AG04449 (cell line): ENCODE results near the gene SLC38A9.

ENCODE experiments used
- CTCF ChIA-PET: fragments of 350-600 bp; formaldehyde crosslinking; extraction: SDS; loops from one replicate; lab custom pipeline; 2021; ENCODE audit warnings: antibody characterized with exemption; lab: Yijun Ruan, JAX
- POLR2A ChIA-PET: fragments of 400-600, 350-600 bp; formaldehyde crosslinking; extraction: SDS; loops from one replicate; lab custom pipeline; 2020; ENCODE audit warnings: antibody characterized with exemption, inconsistent platforms; lab: Yijun Ruan, JAX
- DNase-seq: peaks from one replicate; pipeline ENCODE4 v3.0.0-alpha.2; 2010; ENCODE audit warnings: low read depth, low spot score
- H3K4me3 ChIP-seq: 2 replicates; pipeline ENCODE4 v1.5.1; 2011; ENCODE audit warnings: low read depth, mild to moderate bottlenecking, control low read depth, low read length
- TF ChIP-seq, protein P1 (sequence below): IDR thresholded peaks from one replicate; pipeline ENCODE4 v1.5.1; 2011; ENCODE audit warnings: mild to moderate bottlenecking, moderate library complexity, low read length, control low read depth, inconsistent platforms; ENCODE audit not compliant: insufficient read depth; ENCODE audit errors: missing control alignments

The SLC38A9 gene

DNA sequence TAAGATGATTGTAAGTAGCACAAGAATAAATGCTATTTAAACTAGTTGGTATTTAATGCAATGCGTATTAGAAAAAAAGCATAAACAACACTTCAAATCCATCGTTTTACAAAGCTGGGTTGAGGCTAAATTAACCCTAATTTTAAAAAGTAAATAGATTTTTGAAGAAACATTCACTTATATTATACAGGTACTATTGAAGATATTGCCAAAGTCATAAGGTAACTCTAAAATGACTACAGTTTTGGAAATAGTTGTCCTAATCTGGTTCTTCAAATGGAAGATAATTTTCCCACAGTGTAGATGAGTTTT lies 20.1 kb downstream of the SLC38A9 start:
- POLR2A ChIA-PET = no interaction called here
- CTCF ChIA-PET = interaction anchor here (0.6 to 4.0 kb wide), 61 partner anchors 9 to 521 kb away, joined by 3 to 74 read pairs (median 5); partner anchors contain the start of genes PLPP1 and SLC38A9
- TF ChIP-seq, protein P1, sequence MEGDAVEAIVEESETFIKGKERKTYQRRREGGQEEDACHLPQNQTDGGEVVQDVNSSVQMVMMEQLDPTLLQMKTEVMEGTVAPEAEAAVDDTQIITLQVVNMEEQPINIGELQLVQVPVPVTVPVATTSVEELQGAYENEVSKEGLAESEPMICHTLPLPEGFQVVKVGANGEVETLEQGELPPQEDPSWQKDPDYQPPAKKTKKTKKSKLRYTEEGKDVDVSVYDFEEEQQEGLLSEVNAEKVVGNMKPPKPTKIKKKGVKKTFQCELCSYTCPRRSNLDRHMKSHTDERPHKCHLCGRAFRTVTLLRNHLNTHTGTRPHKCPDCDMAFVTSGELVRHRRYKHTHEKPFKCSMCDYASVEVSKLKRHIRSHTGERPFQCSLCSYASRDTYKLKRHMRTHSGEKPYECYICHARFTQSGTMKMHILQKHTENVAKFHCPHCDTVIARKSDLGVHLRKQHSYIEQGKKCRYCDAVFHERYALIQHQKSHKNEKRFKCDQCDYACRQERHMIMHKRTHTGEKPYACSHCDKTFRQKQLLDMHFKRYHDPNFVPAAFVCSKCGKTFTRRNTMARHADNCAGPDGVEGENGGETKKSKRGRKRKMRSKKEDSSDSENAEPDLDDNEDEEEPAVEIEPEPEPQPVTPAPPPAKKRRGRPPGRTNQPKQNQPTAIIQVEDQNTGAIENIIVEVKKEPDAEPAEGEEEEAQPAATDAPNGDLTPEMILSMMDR = no peak
- no peak overlapping the region for H3K4me3 ChIP-seq
- DNase-seq = no peak

DNA sequence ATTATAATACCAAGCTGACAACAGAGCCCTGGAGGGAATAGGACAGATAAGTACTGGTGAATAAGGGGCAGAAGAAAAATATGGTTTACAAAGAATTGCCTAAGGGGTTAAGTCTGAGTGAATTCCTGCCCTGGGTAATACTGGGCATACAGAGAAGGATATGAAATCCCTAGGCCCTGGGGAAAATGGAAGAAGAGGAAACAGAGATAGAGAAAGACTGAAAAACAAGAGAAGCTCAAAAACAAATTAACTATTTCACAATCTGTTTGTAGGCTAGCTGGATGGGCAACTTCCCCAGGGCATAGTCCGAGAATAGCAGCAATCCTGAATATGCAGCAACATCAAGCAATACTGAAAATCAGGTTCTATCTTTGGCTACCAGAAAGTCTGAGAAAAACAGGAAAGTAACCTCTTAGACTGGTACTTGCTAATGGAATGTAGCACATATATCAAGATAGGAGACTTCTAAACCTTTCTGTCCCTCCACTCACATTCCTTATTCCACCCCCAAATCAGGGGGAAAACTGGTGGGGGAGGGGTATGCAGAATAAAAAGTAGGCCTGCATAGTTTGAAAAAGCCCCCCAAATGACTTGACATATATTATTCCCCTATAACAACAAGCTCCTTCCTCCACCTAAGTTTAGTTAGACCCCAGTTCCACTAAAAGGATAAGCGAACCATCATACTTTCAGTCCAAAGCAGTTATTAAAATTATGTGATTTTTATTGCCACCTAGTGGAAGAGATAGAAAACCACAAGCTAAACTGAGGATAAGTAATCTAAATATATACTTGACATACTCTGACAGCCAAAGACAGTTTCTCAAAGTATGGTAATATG lies 20.6 kb downstream of the SLC38A9 start:
- POLR2A ChIA-PET = interaction anchor here (0.5 kb wide), 1 partner anchor 594 kb away, joined by 3 read pairs; no protein-coding TSS in a partner anchor
- CTCF ChIA-PET = interaction anchor here (0.6 to 4.0 kb wide), 66 partner anchors 8 to 520 kb away, joined by 3 to 74 read pairs (median 4); partner anchors contain the start of genes PLPP1 and SLC38A9
- no peak overlapping the region for H3K4me3 ChIP-seq
- no peak for DNase-seq
- TF ChIP-seq, protein P1 = peak; percentile 25

- no peak overlapping the region for H3K4me3 ChIP-seq
- ChIA-PET POLR2A (no interaction called here), CTCF (no interaction called here)
- no peak for DNase-seq
- TF ChIP-seq, protein P1 = no peak
Observed at GRCh38 chr5:55682071-55682470, 30.1 kb downstream of the SLC38A9 start.

GRCh38 chr5:55681301-55681700 lies 30.8 kb downstream of the SLC38A9 start:
- POLR2A ChIA-PET = no interaction called here
- TF ChIP-seq, protein P1 = no peak
- CTCF ChIA-PET = interaction anchor here (1.1 to 5.6 kb wide), 2 partner anchors 11 to 273 kb away, joined by 4 to 28 read pairs; no protein-coding TSS in a partner anchor
- DNase-seq = no peak
- H3K4me3 ChIP-seq = no peak overlapping the region

DNA sequence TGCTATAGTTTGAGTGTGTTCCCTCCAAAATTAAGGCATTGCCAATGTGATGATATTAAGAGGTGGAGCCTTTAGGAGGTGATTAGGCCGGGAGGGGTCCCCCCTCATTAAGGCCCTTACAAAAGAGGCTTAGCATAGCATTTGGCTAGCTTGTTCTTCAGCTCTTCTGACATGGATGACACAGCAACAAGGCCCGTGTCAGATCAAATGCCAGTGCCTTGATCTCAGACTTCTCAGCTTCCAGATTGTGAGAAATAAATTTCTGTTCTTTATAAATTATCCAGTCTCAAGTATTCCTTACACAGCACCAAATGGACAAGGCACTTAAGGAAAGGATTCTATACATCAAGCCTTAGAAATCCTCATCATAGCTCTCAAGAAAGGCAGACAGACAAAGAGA lies 31.8 kb downstream of the SLC38A9 start:
- no peak overlapping the region for H3K4me3 ChIP-seq
- TF ChIP-seq, protein P1 = no peak
- DNase-seq = no peak
- ChIA-PET POLR2A (no interaction called here), CTCF (interaction anchor here (5.6 kb wide), 1 partner anchor 12 kb away, joined by 28 read pairs; no protein-coding TSS in a partner anchor)

DNA sequence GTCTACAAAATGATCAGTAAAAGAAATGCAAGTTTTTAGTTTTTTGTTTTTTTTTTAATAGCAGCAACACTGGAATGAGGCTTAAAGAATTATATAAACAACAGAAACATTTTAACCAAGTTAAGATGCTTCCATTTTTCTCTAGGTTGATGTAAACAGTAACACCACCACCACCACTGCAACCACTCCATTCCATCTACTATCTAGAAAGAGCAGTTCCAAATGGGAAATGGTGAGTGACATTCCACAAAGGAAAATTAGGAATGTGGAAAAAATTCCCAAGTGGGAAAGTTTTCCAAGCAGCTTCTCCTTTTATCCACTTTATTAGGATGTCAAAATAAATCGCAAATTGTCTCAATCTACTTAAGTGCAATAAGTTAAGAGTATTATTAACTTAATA lies 32.6 kb downstream of the SLC38A9 start:
- no peak overlapping the region for H3K4me3 ChIP-seq
- POLR2A ChIA-PET = no interaction called here
- CTCF ChIA-PET = interaction anchor here (0.6 to 5.6 kb wide), 2 partner anchors 9 to 12 kb away, joined by 3 to 28 read pairs; no protein-coding TSS in a partner anchor
- TF ChIP-seq, protein P1 = no peak
- DNase-seq = no peak
